GM12864 (cell line): ENCODE measurements around the gene PCNX2.

Source experiments
- DNase-seq: peaks from one replicate; pipeline ENCODE4 v3.0.0-alpha.2; 2011; ENCODE audit warnings: low read depth
- H3K4me3 ChIP-seq: 2 replicates; pipeline ENCODE4 v1.5.1; 2011; ENCODE audit warnings: mild to moderate bottlenecking, low read depth, low read length, control low read depth
- CTCF ChIP-seq: IDR thresholded peaks from 2 replicates; pipeline ENCODE4 v1.5.1; 2011; ENCODE audit warnings: low read depth, mild to moderate bottlenecking, moderate library complexity, low read length, control low read depth, inconsistent platforms; ENCODE audit errors: missing control alignments

PCNX2 gene

GRCh38 chr1:232995189-232995588, 300.3 kb downstream of the PCNX2 start:
- no peak overlapping the region for H3K4me3 ChIP-seq
- no peak for TF ChIP-seq CTCF
- DNase-seq: no peak

GRCh38 chr1:232993555-232993954, 302.0 kb downstream of the PCNX2 start:
- DNase-seq: no peak
- no peak for TF ChIP-seq CTCF
- no peak overlapping the region for H3K4me3 ChIP-seq

GRCh38 chr1:232992227-232992626, 303.3 kb downstream of the PCNX2 start:
- H3K4me3 ChIP-seq: no peak overlapping the region
- DNase-seq: no peak
- TF ChIP-seq CTCF: no peak

- TF ChIP-seq CTCF: no peak
- H3K4me3 ChIP-seq: no peak overlapping the region
- no peak for DNase-seq
Measured at GRCh38 chr1:232991238-232991637, 304.3 kb downstream of the PCNX2 start.

- H3K4me3 ChIP-seq: no peak overlapping the region
- no peak for DNase-seq
- no peak for TF ChIP-seq CTCF
Measured at GRCh38 chr1:232990176-232991128, 305.1 kb downstream of the PCNX2 start.

GRCh38 chr1:232988572-232989040, 306.9 kb downstream of the PCNX2 start:
- H3K4me3 ChIP-seq: no peak overlapping the region
- TF ChIP-seq CTCF: no peak
- DNase-seq: no peak

GRCh38 chr1:232987774-232988140, 307.8 kb downstream of the PCNX2 start:
- no peak for TF ChIP-seq CTCF
- no peak for DNase-seq
- no peak overlapping the region for H3K4me3 ChIP-seq
